K562 (cell line): ENCODE measurements around the gene SHLD1. TPM values are rescaled to one million over a fixed set of nuclear protein-coding genes. Genes with fewer than 3 reads are reported as not detected.

Source experiments
- GATA2 ChIP-seq: sonication (generic); formaldehyde crosslinking; IDR thresholded peaks from 2 replicates; pipeline ENCODE4 v1.4.0; 2020; ENCODE audit warnings: mild to moderate bottlenecking, missing genetic modification reagents
- LCOR ChIP-seq: sonication (generic); formaldehyde crosslinking; IDR thresholded peaks from 2 replicates; pipeline ENCODE4 v1.8.0; 2022; ENCODE audit warnings: mild to moderate bottlenecking, missing genetic modification reagents
- ZNF408 ChIP-seq: fragments of 250-450 bp; sonication (Bioruptor Pico); IDR thresholded peaks from 2 replicates; pipeline ENCODE4 v1.4.0; 2020; ENCODE audit warnings: low read depth, mild to moderate bottlenecking, moderate library complexity
- polyA plus RNA-seq, 8 experiments: library from polyadenylated mRNA; depleted of rRNA in 4 of 8; stranded (reverse) in 5 of 8; unstranded in 3 of 8; fragments of >200 nt; fragmentation: Nextera tagmentation in 2 of 8; fragmentation: Illumina TruSeq in 1 of 8; extraction: Ambion mirVana in 2 of 8; extraction: Trizol in 1 of 8; gene quantifications; 2 replicates each; pipeline versions ENCODE4 v1.2.1 to v1.2.3, GENCODE V29; 2011 to 2014; ENCODE audit warnings: inconsistent platforms in 1 of 8, missing spikeins in 1 of 8
- total RNA-seq, 7 experiments: library from RNA; depleted of rRNA in 6 of 7; stranded (reverse); fragments of >200 nt in 6 of 7; fragmentation: Illumina TruSeq in 2 of 7; extraction: Trizol in 2 of 7; gene quantifications; 2 replicates each; pipeline versions ENCODE4 v1.2.1 to v1.2.3, GENCODE V29; 2011 to 2021; ENCODE audit warnings: low replicate concordance in 1 of 7
- TF ChIP-seq, protein P1 (sequence below): fragments of 450-650 bp; IDR thresholded peaks from 2 replicates; pipeline ENCODE4 v1.6.1; 2016; ENCODE audit warnings: missing biosample characterization, missing genetic modification characterization
- TF ChIP-seq, protein P2 (sequence below), 2 experiments: fragments of 450-650 bp; formaldehyde crosslinking in 1 of 2; IDR thresholded peaks; 2 replicates each; pipeline versions ENCODE4 v1.4.0 to v1.6.1; 2014 to 2020; ENCODE audit warnings: mild to moderate bottlenecking in 2 of 2, borderline replicate concordance in 1 of 2, low read depth in 1 of 2

The SHLD1 gene
- total and polyA plus RNA-seq, 9 of the 15 experiments (the other 6 are each of a cell fraction or from before 2014, with no cell fraction given): 3.7 to 21.6 (median 8.2) TPM

DNA sequence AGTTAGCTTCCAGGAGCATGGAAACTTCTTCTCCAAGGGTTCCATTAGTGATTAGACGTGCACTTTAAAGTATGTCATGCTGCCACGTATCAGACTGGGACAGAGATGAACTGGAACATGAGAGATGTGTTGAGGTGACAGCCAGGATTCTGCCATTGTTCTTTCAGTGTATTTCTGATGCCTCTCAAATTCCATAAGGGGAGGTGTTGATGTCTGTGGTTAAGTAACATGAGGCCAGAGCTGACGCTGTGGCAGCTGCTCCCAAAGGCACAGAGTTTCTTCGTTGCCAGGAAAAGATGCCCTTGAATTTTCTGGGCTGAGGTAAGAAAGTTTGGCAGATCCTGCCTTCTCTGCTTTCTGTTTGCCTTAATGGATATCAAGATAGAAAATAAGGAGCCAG is 136.6 kb downstream of the SHLD1 start (continued):
- TF ChIP-seq GATA2 (CRISPR knock-in tag) (no peak), ZNF408 (no peak), LCOR (CRISPR knock-in tag) (no peak)
- TF ChIP-seq, protein P1, sequence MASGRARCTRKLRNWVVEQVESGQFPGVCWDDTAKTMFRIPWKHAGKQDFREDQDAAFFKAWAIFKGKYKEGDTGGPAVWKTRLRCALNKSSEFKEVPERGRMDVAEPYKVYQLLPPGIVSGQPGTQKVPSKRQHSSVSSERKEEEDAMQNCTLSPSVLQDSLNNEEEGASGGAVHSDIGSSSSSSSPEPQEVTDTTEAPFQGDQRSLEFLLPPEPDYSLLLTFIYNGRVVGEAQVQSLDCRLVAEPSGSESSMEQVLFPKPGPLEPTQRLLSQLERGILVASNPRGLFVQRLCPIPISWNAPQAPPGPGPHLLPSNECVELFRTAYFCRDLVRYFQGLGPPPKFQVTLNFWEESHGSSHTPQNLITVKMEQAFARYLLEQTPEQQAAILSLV (tag): no peak
- TF ChIP-seq, protein P2, sequence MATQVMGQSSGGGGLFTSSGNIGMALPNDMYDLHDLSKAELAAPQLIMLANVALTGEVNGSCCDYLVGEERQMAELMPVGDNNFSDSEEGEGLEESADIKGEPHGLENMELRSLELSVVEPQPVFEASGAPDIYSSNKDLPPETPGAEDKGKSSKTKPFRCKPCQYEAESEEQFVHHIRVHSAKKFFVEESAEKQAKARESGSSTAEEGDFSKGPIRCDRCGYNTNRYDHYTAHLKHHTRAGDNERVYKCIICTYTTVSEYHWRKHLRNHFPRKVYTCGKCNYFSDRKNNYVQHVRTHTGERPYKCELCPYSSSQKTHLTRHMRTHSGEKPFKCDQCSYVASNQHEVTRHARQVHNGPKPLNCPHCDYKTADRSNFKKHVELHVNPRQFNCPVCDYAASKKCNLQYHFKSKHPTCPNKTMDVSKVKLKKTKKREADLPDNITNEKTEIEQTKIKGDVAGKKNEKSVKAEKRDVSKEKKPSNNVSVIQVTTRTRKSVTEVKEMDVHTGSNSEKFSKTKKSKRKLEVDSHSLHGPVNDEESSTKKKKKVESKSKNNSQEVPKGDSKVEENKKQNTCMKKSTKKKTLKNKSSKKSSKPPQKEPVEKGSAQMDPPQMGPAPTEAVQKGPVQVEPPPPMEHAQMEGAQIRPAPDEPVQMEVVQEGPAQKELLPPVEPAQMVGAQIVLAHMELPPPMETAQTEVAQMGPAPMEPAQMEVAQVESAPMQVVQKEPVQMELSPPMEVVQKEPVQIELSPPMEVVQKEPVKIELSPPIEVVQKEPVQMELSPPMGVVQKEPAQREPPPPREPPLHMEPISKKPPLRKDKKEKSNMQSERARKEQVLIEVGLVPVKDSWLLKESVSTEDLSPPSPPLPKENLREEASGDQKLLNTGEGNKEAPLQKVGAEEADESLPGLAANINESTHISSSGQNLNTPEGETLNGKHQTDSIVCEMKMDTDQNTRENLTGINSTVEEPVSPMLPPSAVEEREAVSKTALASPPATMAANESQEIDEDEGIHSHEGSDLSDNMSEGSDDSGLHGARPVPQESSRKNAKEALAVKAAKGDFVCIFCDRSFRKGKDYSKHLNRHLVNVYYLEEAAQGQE (IDR thresholded peaks at IDR 0.05; ENCODE audit: borderline replicate concordance): no peak
- TF ChIP-seq, protein P2 (CRISPR knock-in tag; IDR thresholded peaks at IDR 0.05; ENCODE audit: low read depth): no peak
